Prostate gland (tissue), 2 donors: Measurements from ENCODE around the gene WFS1.

ENCODE experiments used
- POLR2AphosphoS5 ChIP-seq: sonication (generic); formaldehyde crosslinking; IDR thresholded peaks from one replicate; pipeline ENCODE4 v1.6.1; 2017; ENCODE audit warnings: antibody characterized with exemption
- TF ChIP-seq, protein P1 (sequence below), 4 experiments: fragments of 200-600 bp in 2 of 4; fragments of 450-650 bp in 2 of 4; sonication (generic) in 2 of 4; IDR thresholded peaks; 1 replicate in 3 of 4; 2 replicates in 1 of 4; pipeline ENCODE4 v1.5.1; 2016 to 2019; ENCODE audit warnings: antibody characterized with exemption in 4 of 4, mild to moderate bottlenecking in 2 of 4, moderate library complexity in 2 of 4

DNA sequence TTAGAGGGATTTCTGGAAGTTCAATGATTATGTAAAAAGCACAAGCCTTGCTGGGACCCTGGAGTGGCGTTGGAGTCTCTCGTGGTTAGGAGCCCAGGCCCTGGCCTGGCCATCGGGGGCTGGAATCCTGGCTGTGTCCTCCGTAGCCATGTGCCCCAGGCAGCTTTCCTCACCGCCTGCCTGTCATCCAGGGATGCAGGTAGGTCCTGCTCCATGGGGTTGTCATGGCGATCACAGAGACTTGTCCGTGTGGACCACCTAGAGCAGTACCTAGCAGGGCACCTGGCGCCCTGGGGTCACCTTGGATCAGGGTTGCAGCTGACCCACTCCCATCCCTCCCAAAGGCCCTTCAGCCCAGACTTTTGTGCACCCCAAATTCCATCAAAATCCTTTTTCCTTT, 30.2 kb upstream of the WFS1 start:
- TF ChIP-seq POLR2AphosphoS5: no peak
- TF ChIP-seq, protein P1, sequence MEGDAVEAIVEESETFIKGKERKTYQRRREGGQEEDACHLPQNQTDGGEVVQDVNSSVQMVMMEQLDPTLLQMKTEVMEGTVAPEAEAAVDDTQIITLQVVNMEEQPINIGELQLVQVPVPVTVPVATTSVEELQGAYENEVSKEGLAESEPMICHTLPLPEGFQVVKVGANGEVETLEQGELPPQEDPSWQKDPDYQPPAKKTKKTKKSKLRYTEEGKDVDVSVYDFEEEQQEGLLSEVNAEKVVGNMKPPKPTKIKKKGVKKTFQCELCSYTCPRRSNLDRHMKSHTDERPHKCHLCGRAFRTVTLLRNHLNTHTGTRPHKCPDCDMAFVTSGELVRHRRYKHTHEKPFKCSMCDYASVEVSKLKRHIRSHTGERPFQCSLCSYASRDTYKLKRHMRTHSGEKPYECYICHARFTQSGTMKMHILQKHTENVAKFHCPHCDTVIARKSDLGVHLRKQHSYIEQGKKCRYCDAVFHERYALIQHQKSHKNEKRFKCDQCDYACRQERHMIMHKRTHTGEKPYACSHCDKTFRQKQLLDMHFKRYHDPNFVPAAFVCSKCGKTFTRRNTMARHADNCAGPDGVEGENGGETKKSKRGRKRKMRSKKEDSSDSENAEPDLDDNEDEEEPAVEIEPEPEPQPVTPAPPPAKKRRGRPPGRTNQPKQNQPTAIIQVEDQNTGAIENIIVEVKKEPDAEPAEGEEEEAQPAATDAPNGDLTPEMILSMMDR (IDR thresholded peaks at IDR 0.05): no peak
